H1 (cell line): ENCODE results near the gene PCGF3. TPM values are rescaled to one million over a fixed set of nuclear protein-coding genes. Genes with fewer than 3 reads are reported as not detected.

Experiments
- CTCF ChIA-PET: fragments of 300-600 bp; sonication (Branson Sonifier 250); formaldehyde crosslinking; loops from one replicate; lab custom pipeline; 2021; ENCODE audit not compliant: partially characterized antibody; lab: Charles Lee
- POLR2A ChIA-PET: fragments of 300-600 bp; sonication (Branson Sonifier 250); formaldehyde crosslinking; loops from one replicate; lab custom pipeline; 2021; ENCODE audit warnings: inconsistent platforms; ENCODE audit not compliant: partially characterized antibody; lab: Charles Lee
- DNase-seq, 2 experiments: peaks; one replicate each; pipeline versions ENCODE4 v3.0.0 to v3.0.0-alpha.2; 2010 to 2022; ENCODE audit warnings: low spot score in 2 of 2, low read depth in 1 of 2, mixed read lengths in 1 of 2
- FAIRE-seq: peaks from 2 replicates; lab custom pipeline; 2011; peaks lifted over from hg19 to GRCh38; lab: Jason Lieb, UNC
- H2AFZ ChIP-seq: 2 replicates; pipeline ENCODE4 v1.8.1; 2012; ENCODE audit warnings: low read length, inconsistent platforms
- H2AK5ac ChIP-seq: 2 replicates; pipeline ENCODE4 v1.6.1; 2013; ENCODE audit warnings: low read depth, low read length
- H2BK120ac ChIP-seq: replicated peaks from 2 replicates; pipeline ENCODE3; 2013; ENCODE audit warnings: low read depth, low read length, inconsistent platforms
- H2BK12ac ChIP-seq: 2 replicates; pipeline ENCODE4 v1.6.1; 2013; ENCODE audit warnings: low read depth, low read length
- H2BK15ac ChIP-seq: 2 replicates; pipeline ENCODE4 v1.6.1; 2013; ENCODE audit warnings: low read length
- H2BK20ac ChIP-seq: 2 replicates; pipeline ENCODE4 v1.6.1; 2013; ENCODE audit warnings: low read length
- H2BK5ac ChIP-seq: 2 replicates; pipeline ENCODE4 v1.6.1; 2013; ENCODE audit warnings: low read depth, low read length
- H3K14ac ChIP-seq: 2 replicates; pipeline ENCODE4 v1.6.1; 2013; ENCODE audit warnings: inconsistent platforms; ENCODE audit not compliant: insufficient read length
- H3K18ac ChIP-seq: 2 replicates; pipeline ENCODE4 v1.6.1; 2013; ENCODE audit warnings: low read length; ENCODE audit errors: extremely low read depth
- H3K23ac ChIP-seq: 2 replicates; pipeline ENCODE4 v1.6.1; 2013; ENCODE audit warnings: inconsistent platforms; ENCODE audit not compliant: insufficient read length
- H3K23me2 ChIP-seq: 2 replicates; pipeline ENCODE4 v1.6.1; 2013; ENCODE audit warnings: low read depth, low read length
- H3K27ac ChIP-seq: 2 replicates; pipeline ENCODE4 v1.6.1; 2011; ENCODE audit warnings: low read depth, low read length, inconsistent platforms
- H3K27me3 ChIP-seq, 4 experiments: replicated peaks in 1 of 4; 1 replicate in 1 of 4; 2 replicates in 3 of 4; pipeline versions ENCODE4 v1.6.1 to v1.8.1; 2011 to 2013; ENCODE audit warnings: low read length in 3 of 4, mild to moderate bottlenecking in 3 of 4, inconsistent platforms in 2 of 4, mixed read lengths in 2 of 4, moderate library complexity in 1 of 4; ENCODE audit not compliant: control insufficient read depth in 3 of 4, insufficient read depth in 3 of 4; ENCODE audit errors: extremely low read depth in 1 of 4
- H3K36me3 ChIP-seq, 4 experiments: 2 replicates each; pipeline versions ENCODE4 v1.6.1 to v1.8.1; 2011 to 2013; ENCODE audit warnings: mild to moderate bottlenecking in 4 of 4, low read length in 3 of 4, moderate library complexity in 2 of 4, control low read depth in 1 of 4, inconsistent platforms in 1 of 4; ENCODE audit not compliant: insufficient read depth in 4 of 4, control insufficient read depth in 2 of 4
- H3K4ac ChIP-seq: replicated peaks from 2 replicates; pipeline ENCODE3; 2013; ENCODE audit warnings: low read length, low read depth, mixed read lengths, inconsistent platforms; ENCODE audit not compliant: insufficient read length
- H3K4me1 ChIP-seq, 4 experiments: replicated peaks in 1 of 4; 1 replicate in 1 of 4; 2 replicates in 3 of 4; pipeline versions ENCODE4 v1.6.1 to v1.8.1; 2011 to 2013; ENCODE audit warnings: low read length in 3 of 4, inconsistent platforms in 2 of 4, mixed read lengths in 1 of 4; ENCODE audit not compliant: insufficient read depth in 4 of 4, control insufficient read depth in 3 of 4
- H3K4me2 ChIP-seq, 2 experiments: 2 replicates each; pipeline versions ENCODE4 v1.6.1 to v1.8.1; 2011 to 2013; ENCODE audit warnings: low read depth in 2 of 2, low read length in 2 of 2, control low read depth in 1 of 2, inconsistent platforms in 1 of 2, mild to moderate bottlenecking in 1 of 2; ENCODE audit not compliant: insufficient read depth in 1 of 2
- H3K4me3 ChIP-seq, 4 experiments: fragments of 200-600, 300-600 bp in 1 of 4; sonication (generic), shearing (Covaris generic), sonication (Bioruptor Twin) in 1 of 4; 2 replicates each; pipeline versions ENCODE4 v1.5.1 to v1.8.1; 2011 to 2016; ENCODE audit warnings: low read length in 4 of 4, low read depth in 3 of 4, control low read depth in 2 of 4, inconsistent platforms in 2 of 4, mild to moderate bottlenecking in 2 of 4, mixed read lengths in 1 of 4, moderate library complexity in 1 of 4; ENCODE audit not compliant: insufficient read depth in 2 of 4; ENCODE audit errors: extremely low read depth in 1 of 4
- H3K56ac ChIP-seq: replicated peaks from 2 replicates; pipeline ENCODE3; 2013; ENCODE audit warnings: low read depth, mild to moderate bottlenecking, mixed read lengths, low read length, inconsistent platforms; ENCODE audit not compliant: insufficient read length
- H3K79me1 ChIP-seq: 2 replicates; pipeline ENCODE4 v1.6.1; 2013; ENCODE audit warnings: low read depth, low read length, control low read depth
- H3K79me2 ChIP-seq, 2 experiments: 2 replicates each; pipeline versions ENCODE4 v1.6.1 to v1.8.1; 2012 to 2013; ENCODE audit warnings: low read length in 2 of 2, mild to moderate bottlenecking in 2 of 2, inconsistent platforms in 1 of 2; ENCODE audit not compliant: insufficient read depth in 2 of 2, control insufficient read depth in 1 of 2
- H3K9ac ChIP-seq, 4 experiments: replicated peaks in 1 of 4; 1 replicate in 1 of 4; 2 replicates in 3 of 4; pipeline versions ENCODE4 v1.6.1 to v1.8.1; 2011 to 2013; ENCODE audit warnings: low read depth in 3 of 4, low read length in 3 of 4, control low read depth in 2 of 4, mild to moderate bottlenecking in 2 of 4, moderate library complexity in 2 of 4, inconsistent platforms in 1 of 4; ENCODE audit errors: extremely low read depth in 1 of 4
- H3K9me3 ChIP-seq, 2 experiments: 2 replicates each; pipeline versions ENCODE4 v1.6.1 to v1.8.1; 2012 to 2013; ENCODE audit warnings: mild to moderate bottlenecking in 2 of 2, moderate library complexity in 2 of 2, control low read depth in 1 of 2, inconsistent platforms in 1 of 2, low read depth in 1 of 2, low read length in 1 of 2, mixed read lengths in 1 of 2; ENCODE audit not compliant: insufficient read depth in 2 of 2
- H4K20me1 ChIP-seq, 2 experiments: replicated peaks in 1 of 2; 2 replicates each; pipeline versions ENCODE3 to v1.8.1; 2011 to 2013; ENCODE audit warnings: inconsistent platforms in 2 of 2, low read length in 2 of 2, mild to moderate bottlenecking in 1 of 2; ENCODE audit not compliant: insufficient read depth in 2 of 2, control insufficient read depth in 1 of 2
- H4K5ac ChIP-seq: 2 replicates; pipeline ENCODE4 v1.6.1; 2013; ENCODE audit warnings: low read length, low read depth, mixed read lengths, inconsistent platforms; ENCODE audit not compliant: insufficient read length
- H4K8ac ChIP-seq: 2 replicates; pipeline ENCODE4 v1.8.0; 2013; ENCODE audit warnings: mild to moderate bottlenecking, moderate library complexity, low read length, inconsistent platforms; ENCODE audit not compliant: insufficient read depth; ENCODE audit errors: extremely low read depth
- H4K91ac ChIP-seq: replicated peaks from 2 replicates; pipeline ENCODE3; 2013; ENCODE audit warnings: low read length, mixed read lengths, inconsistent platforms; ENCODE audit not compliant: insufficient read length
- CHD2 ChIP-seq: IDR thresholded peaks from 2 replicates; pipeline ENCODE4 v1.6.1; 2012; ENCODE audit warnings: low read length, improper control_type of control experiment
- FOSL1 ChIP-seq: IDR thresholded peaks from 2 replicates; pipeline ENCODE4 v1.6.1; 2011; ENCODE audit warnings: mild to moderate bottlenecking, low read depth, low read length, moderate library complexity; ENCODE audit not compliant: insufficient read depth
- RAD21 ChIP-seq, 2 experiments: IDR thresholded peaks in 1 of 2; conservative IDR thresholded peaks in 1 of 2; 2 replicates each; pipeline ENCODE4 v1.6.1; 2011; ENCODE audit warnings: low read depth in 2 of 2, low read length in 2 of 2, improper control_type of control experiment in 1 of 2, inconsistent platforms in 1 of 2, mild to moderate bottlenecking in 1 of 2, moderate library complexity in 1 of 2
- whole genome bisulfite sequencing, 2 experiments: shearing (Covaris generic) in 1 of 2; methylation state at CpG; one replicate each; pipeline versions ENCODE4 v1.1.6 to v1.1.7; 2013 to 2015; ENCODE audit warnings: low lambda C conversion rate in 2 of 2, mixed read lengths in 2 of 2, inconsistent platforms in 1 of 2, low coverage in 1 of 2, missing lambda C conversion rate in 1 of 2; ENCODE audit not compliant: insufficient replicate concordance in 2 of 2, insufficient coverage in 1 of 2, insufficient read length in 1 of 2; ENCODE audit errors: extremely low coverage in 1 of 2, missing lambda C conversion rate in 1 of 2; 5-methylcytosine and 5-hydroxymethylcytosine counted together
- polyA plus RNA-seq, 7 experiments: library from polyadenylated mRNA; depleted of rRNA in 3 of 7; stranded (reverse) in 5 of 7; unstranded in 2 of 7; fragments of >200 nt in 5 of 7; fragments of 200-250 nt in 2 of 7; gene quantifications; 1 replicate in 5 of 7; 2 replicates in 1 of 7; 4 replicates in 1 of 7; pipeline versions ENCODE4 v1.2.1 to v1.2.3, GENCODE V29; 2011 to 2013; ENCODE audit warnings: missing spikeins in 2 of 7, mixed read lengths in 2 of 7
- total RNA-seq: library from RNA; stranded (reverse); fragmentation: NEBNext Ultra II Directional; extraction: Animal tissue kit (Norgen Biotek cat#: 25700); gene quantifications from 2 replicates; pipeline ENCODE4 v1.2.1, GENCODE V29; 2021
- TF ChIP-seq, protein P1 (sequence below), 3 experiments: IDR thresholded peaks; 1 replicate in 2 of 3; 2 replicates in 1 of 3; pipeline versions ENCODE4 v1.5.1 to v1.6.1; 2011; ENCODE audit warnings: low read length in 3 of 3, mild to moderate bottlenecking in 3 of 3, inconsistent platforms in 2 of 3, low read depth in 1 of 3, moderate library complexity in 1 of 3; ENCODE audit not compliant: insufficient read depth in 1 of 3; ENCODE audit errors: control extremely low read depth in 1 of 3

Gene PCGF3
- total and polyA plus RNA-seq, 2 of the 8 experiments (the other 6 are each of a cell fraction or from before 2014, with no cell fraction given), result 52.7 to 52.9 TPM

DNA sequence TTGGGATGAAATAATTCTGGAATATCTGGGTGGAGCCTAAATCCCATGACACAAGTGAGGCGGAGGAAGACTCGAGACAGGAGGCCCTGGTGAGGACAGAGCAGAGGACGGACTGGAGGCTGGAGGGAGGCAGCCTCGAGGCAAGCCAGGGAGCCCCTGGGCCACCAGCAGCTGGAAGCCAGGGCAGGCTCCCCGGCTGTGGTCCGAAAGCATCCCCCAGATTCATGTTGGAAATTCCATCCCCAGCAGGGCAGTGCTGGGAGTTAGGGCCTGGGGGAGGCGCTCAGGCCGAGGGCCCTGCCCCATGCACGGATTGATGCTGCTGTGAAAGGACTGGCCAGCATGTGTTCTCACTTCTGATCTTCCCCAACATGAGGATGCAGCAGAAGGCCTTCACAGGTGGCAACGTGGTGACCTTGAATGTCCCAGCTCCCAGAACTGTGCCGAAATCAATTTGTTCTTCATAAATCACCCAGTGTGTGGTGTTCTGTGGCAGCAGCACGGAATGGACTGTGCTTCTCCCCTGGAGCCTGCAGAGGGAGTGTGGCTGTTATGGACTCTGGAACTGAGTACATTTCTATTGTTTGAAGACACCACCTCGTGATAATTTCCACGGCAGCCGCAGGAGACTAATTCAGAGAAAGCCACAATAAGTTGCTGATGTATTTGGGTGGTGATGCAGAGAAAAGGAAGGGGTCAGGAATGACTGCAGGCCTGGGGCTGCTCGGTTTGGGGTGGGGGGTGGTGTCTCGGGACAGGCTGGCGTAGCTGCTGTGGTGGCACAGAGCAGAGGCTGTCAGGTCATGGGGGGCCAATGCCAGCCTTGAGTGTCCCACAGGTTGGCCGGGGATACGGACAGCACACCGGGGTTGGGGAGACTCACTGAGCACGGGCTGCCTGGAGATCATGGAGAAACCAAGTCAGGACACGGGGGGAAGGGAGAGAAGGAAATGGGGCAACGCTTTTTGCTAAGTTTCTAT lies 56.9 kb downstream of the PCGF3 start:
- Histone ChIP-seq H3K9ac (no peak overlapping the region; a peak in 1 of 7 replicates), H2AFZ (no peak overlapping the region), H3K27ac (no peak overlapping the region), H3K56ac (no peak overlapping the region), H2BK5ac (no peak overlapping the region), H4K5ac (no peak overlapping the region), H3K79me1 (no peaks in the 10 kb centered on the region), H3K4me2 (no peak overlapping the region), H2BK15ac (no peak overlapping the region), H4K20me1 (peaks cover 5 to 9% of the 10 kb centered on the region in 2 experiments), H3K4me3 (no peak overlapping the region), H3K14ac (no peak overlapping the region), H4K8ac (no peak overlapping the region), H3K23ac (no peak overlapping the region), H3K4me1 (no peaks in the 10 kb centered on the region), H2BK20ac (no peak overlapping the region), H4K91ac (no peak overlapping the region), H3K36me3 (peaks cover 9 to 46% (median 26%) of the 10 kb centered on the region in 4 experiments; a peak in 6 of 8 replicates), H2BK120ac (no peak overlapping the region), H3K79me2 (no peaks in the 10 kb centered on the region), H2AK5ac (no peak overlapping the region), H3K23me2 (no peaks in the 10 kb centered on the region), H3K4ac (no peak overlapping the region), H3K9me3 (peaks cover 6 to 19% of the 10 kb centered on the region in 2 experiments; a peak in 2 of 4 replicates), H3K18ac (no peak overlapping the region), H2BK12ac (no peak overlapping the region), H3K27me3 (no peaks in the 10 kb centered on the region)
- ChIA-PET POLR2A (interaction anchor here (1.1 to 1.8 kb wide), 2 partner anchors 9 to 12 kb away, joined by 3 to 4 read pairs; no protein-coding TSS in a partner anchor), CTCF (interaction anchor here (1.2 to 2.7 kb wide), 2 partner anchors 20 to 32 kb away, joined by 3 to 7 read pairs; no protein-coding TSS in a partner anchor)
- TF ChIP-seq CHD2, result no peak
- TF ChIP-seq, protein P1, sequence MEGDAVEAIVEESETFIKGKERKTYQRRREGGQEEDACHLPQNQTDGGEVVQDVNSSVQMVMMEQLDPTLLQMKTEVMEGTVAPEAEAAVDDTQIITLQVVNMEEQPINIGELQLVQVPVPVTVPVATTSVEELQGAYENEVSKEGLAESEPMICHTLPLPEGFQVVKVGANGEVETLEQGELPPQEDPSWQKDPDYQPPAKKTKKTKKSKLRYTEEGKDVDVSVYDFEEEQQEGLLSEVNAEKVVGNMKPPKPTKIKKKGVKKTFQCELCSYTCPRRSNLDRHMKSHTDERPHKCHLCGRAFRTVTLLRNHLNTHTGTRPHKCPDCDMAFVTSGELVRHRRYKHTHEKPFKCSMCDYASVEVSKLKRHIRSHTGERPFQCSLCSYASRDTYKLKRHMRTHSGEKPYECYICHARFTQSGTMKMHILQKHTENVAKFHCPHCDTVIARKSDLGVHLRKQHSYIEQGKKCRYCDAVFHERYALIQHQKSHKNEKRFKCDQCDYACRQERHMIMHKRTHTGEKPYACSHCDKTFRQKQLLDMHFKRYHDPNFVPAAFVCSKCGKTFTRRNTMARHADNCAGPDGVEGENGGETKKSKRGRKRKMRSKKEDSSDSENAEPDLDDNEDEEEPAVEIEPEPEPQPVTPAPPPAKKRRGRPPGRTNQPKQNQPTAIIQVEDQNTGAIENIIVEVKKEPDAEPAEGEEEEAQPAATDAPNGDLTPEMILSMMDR (IDR thresholded peaks at IDR 0.05; ENCODE audit: control extremely low read depth in 1 of 3, insufficient read depth in 1 of 3, low read depth in 1 of 3, low read length in 3 of 3), result peak in 2 of 3 experiments; percentile 3 to 44; a peak in 2 of 4 replicates
- TF ChIP-seq RAD21 (IDR thresholded peaks at IDR 0.05 in 1 of 2, conservative IDR thresholded peaks at IDR 0.05 in 1 of 2; ENCODE audit: low read depth in 2 of 2, low read length in 2 of 2), result peak in 1 of 2 experiments; percentile 15; a peak in 1 of 4 replicates
- TF ChIP-seq FOSL1, result no peak
- DNase-seq, result no peak
- FAIRE-seq, result no peak
- WGBS, 2 experiments, result 88% methylated on average over 23 of the region's 24 CpGs; no CpG with 5 or more reads in 1 of the 2 experiments
